ENCODE results near the gene IQSEC3.
"Not testable (repeated sequence)": the region's sequence is repeated elsewhere in the genome, so short reads cannot be mapped to it uniquely, and the experiment has no call there.

Gene IQSEC3

GRCh38 chr12:213527-213932, 147.0 kb downstream of the IQSEC3 start:
- TF ChIP-seq CTCF (conservative IDR thresholded peaks at IDR 0.05; ENCODE audit: low read depth, low read length), result no peak
- no peaks in the 10 kb centered on the region for H3K79me2 ChIP-seq (ENCODE audit: insufficient read depth, low read depth)
- no peaks in the 10 kb centered on the region for H3K36me3 ChIP-seq (ENCODE audit: insufficient read depth)
- H2AFZ ChIP-seq (ENCODE audit: low read depth), result no peak overlapping the region
- peaks cover 25% of the 10 kb centered on the region; the same call in 1 of the 2 replicates for H3K27me3 ChIP-seq (ENCODE audit: insufficient read depth, low read depth)
- no peak overlapping the region for H3K27ac ChIP-seq
- no peak overlapping the region for H3K4me3 ChIP-seq (IDR thresholded peaks at IDR 0.05; ENCODE audit: insufficient read depth, low read depth, low read length)
- no peaks in the 10 kb centered on the region for H3K4me1 ChIP-seq (ENCODE audit: low read depth, poor library complexity, severe bottlenecking)
- H4K20me1 ChIP-seq (ENCODE audit: insufficient read depth), result no peaks in the 10 kb centered on the region
- no peak overlapping the region for H3K9ac ChIP-seq
- no peak overlapping the region for H3K4me2 ChIP-seq

GRCh38 chr12:214003-214741, 147.6 kb downstream of the IQSEC3 start, which contains the start of gene SLC6A12:
Gene SLC6A12 (minus strand): TSS chr12:214157. CDS start chr12:209986, 4,171 bp downstream.
- Histone ChIP-seq H3K9ac (no peak within 1 kb of the TSS), H4K20me1 (ENCODE audit: insufficient read depth) (no peaks in the 10 kb centered on the region), H3K36me3 (ENCODE audit: insufficient read depth) (no peaks in the 10 kb centered on the region), H3K4me1 (ENCODE audit: low read depth, poor library complexity, severe bottlenecking) (no peaks in the 10 kb centered on the region), H3K4me2 (no peak within 1 kb of the TSS), H3K4me3 (IDR thresholded peaks at IDR 0.05; ENCODE audit: insufficient read depth, low read depth, low read length) (no peak within 1 kb of the TSS), H3K27ac (no peak within 1 kb of the TSS), H3K79me2 (ENCODE audit: insufficient read depth, low read depth) (no peaks in the 10 kb centered on the region), H3K27me3 (ENCODE audit: insufficient read depth, low read depth) (peaks cover 25% of the 10 kb centered on the region; the same call in 1 of the 2 replicates), H2AFZ (ENCODE audit: low read depth) (no peak within 1 kb of the TSS)
- TF ChIP-seq CTCF (conservative IDR thresholded peaks at IDR 0.05; ENCODE audit: low read depth, low read length), result no peak

GRCh38 chr12:215116-215515, 148.5 kb downstream of the IQSEC3 start:
- Histone ChIP-seq H3K4me2 (no peak overlapping the region), H4K20me1 (ENCODE audit: insufficient read depth) (no peaks in the 10 kb centered on the region), H3K27me3 (ENCODE audit: insufficient read depth, low read depth) (peaks cover 25% of the 10 kb centered on the region; the same call in 1 of the 2 replicates)

GRCh38 chr12:217029-217428, 150.5 kb downstream of the IQSEC3 start:
- H3K27me3 ChIP-seq (ENCODE audit: insufficient read depth, low read depth), result peaks cover 27% of the 10 kb centered on the region; the same call in 1 of the 2 replicates
- H3K27ac ChIP-seq; H2AFZ ChIP-seq (ENCODE audit: low read depth); H3K9ac ChIP-seq; H3K36me3 ChIP-seq (ENCODE audit: insufficient read depth); H3K4me2 ChIP-seq; H3K79me2 ChIP-seq (ENCODE audit: insufficient read depth, low read depth); H3K4me1 ChIP-seq (ENCODE audit: low read depth, poor library complexity, severe bottlenecking); H4K20me1 ChIP-seq (ENCODE audit: insufficient read depth); H3K4me3 ChIP-seq (IDR thresholded peaks at IDR 0.05; ENCODE audit: insufficient read depth, low read depth, low read length): not testable (repeated sequence)

More at GRCh38 chr12:215116-215515, 148.5 kb downstream of the IQSEC3 start:
- Histone ChIP-seq H3K4me1 (ENCODE audit: low read depth, poor library complexity, severe bottlenecking) (no peaks in the 10 kb centered on the region), H3K9ac (no peak overlapping the region), H3K4me3 (IDR thresholded peaks at IDR 0.05; ENCODE audit: insufficient read depth, low read depth, low read length) (no peak overlapping the region), H2AFZ (ENCODE audit: low read depth) (no peak overlapping the region), H3K36me3 (ENCODE audit: insufficient read depth) (no peaks in the 10 kb centered on the region), H3K79me2 (ENCODE audit: insufficient read depth, low read depth) (no peaks in the 10 kb centered on the region), H3K27ac (no peak overlapping the region)
- no peak for TF ChIP-seq CTCF (conservative IDR thresholded peaks at IDR 0.05; ENCODE audit: low read depth, low read length)

GRCh38 chr12:218221-218620, 151.7 kb downstream of the IQSEC3 start:
- Histone ChIP-seq H3K36me3 (ENCODE audit: insufficient read depth) (no peaks in the 10 kb centered on the region), H4K20me1 (ENCODE audit: insufficient read depth) (no peaks in the 10 kb centered on the region), H3K79me2 (ENCODE audit: insufficient read depth, low read depth) (no peaks in the 10 kb centered on the region), H3K27ac (no peak overlapping the region), H3K4me3 (IDR thresholded peaks at IDR 0.05; ENCODE audit: insufficient read depth, low read depth, low read length) (no peak overlapping the region), H3K27me3 (ENCODE audit: insufficient read depth, low read depth) (peaks cover 29% of the 10 kb centered on the region; the same call in 1 of the 2 replicates), H3K9ac (no peak overlapping the region), H2AFZ (ENCODE audit: low read depth) (no peak overlapping the region), H3K4me1 (ENCODE audit: low read depth, poor library complexity, severe bottlenecking) (no peaks in the 10 kb centered on the region), H3K4me2 (no peak overlapping the region)
- TF ChIP-seq CTCF (conservative IDR thresholded peaks at IDR 0.05; ENCODE audit: low read depth, low read length), result no peak
